Fibroblast of lung (primary cell): ENCODE measurements around the gene TMEM94. TPM values are rescaled to one million over a fixed set of nuclear protein-coding genes. Genes with fewer than 3 reads are reported as not detected.

Source experiments
- DNase-seq, 2 donors: peaks; one replicate each; pipeline versions ENCODE4 v3.0.0 to v3.0.0-alpha.2; 2010; ENCODE audit warnings: low read depth in 2 of 2
- H2AFZ ChIP-seq: 2 replicates; pipeline ENCODE4 v1.5.1; 2012; ENCODE audit warnings: low read length, control low read depth, inconsistent platforms
- H3K27ac ChIP-seq: 2 replicates; pipeline ENCODE4 v1.5.1; 2011; ENCODE audit warnings: low read length, control low read depth; ENCODE audit not compliant: insufficient read depth
- H3K27me3 ChIP-seq: 2 replicates; pipeline ENCODE4 v1.5.1; 2011; ENCODE audit warnings: mild to moderate bottlenecking, low read length; ENCODE audit not compliant: control insufficient read depth, insufficient read depth
- H3K36me3 ChIP-seq: 2 replicates; pipeline ENCODE4 v1.5.1; 2011; ENCODE audit warnings: low read length; ENCODE audit not compliant: control insufficient read depth, insufficient read depth
- H3K4me1 ChIP-seq: 2 replicates; pipeline ENCODE4 v1.5.1; 2011; ENCODE audit warnings: low read length; ENCODE audit not compliant: control insufficient read depth, insufficient read depth; ENCODE audit errors: extremely low read depth
- H3K4me2 ChIP-seq: 2 replicates; pipeline ENCODE4 v1.5.1; 2011; ENCODE audit warnings: low read length, control low read depth; ENCODE audit not compliant: insufficient read depth; ENCODE audit errors: extremely low read depth
- H3K4me3 ChIP-seq, 4 experiments: fragments of 200-600 bp in 1 of 4; sonication (generic) in 1 of 4; replicated peaks in 1 of 4; 2 replicates each; pipeline ENCODE4 v1.5.1; 2011 to 2016; ENCODE audit warnings: low read length in 4 of 4, low read depth in 3 of 4, mild to moderate bottlenecking in 3 of 4, control low read depth in 2 of 4, inconsistent platforms in 1 of 4, mixed read lengths in 1 of 4; ENCODE audit not compliant: insufficient read depth in 1 of 4; ENCODE audit errors: control extremely low read depth in 1 of 4
- H3K79me2 ChIP-seq: 2 replicates; pipeline ENCODE4 v1.5.1; 2012; ENCODE audit warnings: mild to moderate bottlenecking, low read length, inconsistent platforms; ENCODE audit not compliant: control insufficient read depth, insufficient read depth
- H3K9ac ChIP-seq: 2 replicates; pipeline ENCODE4 v1.5.1; 2011; ENCODE audit warnings: mild to moderate bottlenecking, low read length, control low read depth; ENCODE audit not compliant: insufficient read depth
- H3K9me3 ChIP-seq: 2 replicates; pipeline ENCODE4 v1.5.1; 2012; ENCODE audit warnings: low read depth, low read length; ENCODE audit not compliant: control insufficient read depth, insufficient read depth
- H4K20me1 ChIP-seq: 2 replicates; pipeline ENCODE4 v1.5.1; 2011; ENCODE audit warnings: low read length; ENCODE audit not compliant: control insufficient read depth, insufficient read depth; ENCODE audit errors: extremely low read depth
- CTCF ChIP-seq, 2 donors: IDR thresholded peaks in 1 of 2; conservative IDR thresholded peaks in 1 of 2; 1 replicate in 1 of 2; 2 replicates in 1 of 2; pipeline ENCODE4 v1.5.1; 2011 to 2012; ENCODE audit warnings: low read length in 2 of 2, control low read depth in 1 of 2, inconsistent platforms in 1 of 2, low read depth in 1 of 2, mild to moderate bottlenecking in 1 of 2
- EZH2 ChIP-seq: IDR thresholded peaks from 2 replicates; pipeline ENCODE4 v1.5.1; 2012; ENCODE audit warnings: low read length, control low read depth, mild to moderate bottlenecking; ENCODE audit errors: missing control alignments
- polyA plus RNA-seq, 2 donors: library from polyadenylated mRNA; depleted of rRNA in 1 of 2; stranded (reverse) in 1 of 2; unstranded in 1 of 2; fragments of >200 nt; gene quantifications; 2 replicates each; pipeline ENCODE4 v1.2.1, GENCODE V29; 2011 to 2012; ENCODE audit warnings: missing spikeins in 1 of 2
- total RNA-seq: library from RNA; depleted of rRNA; stranded (reverse); fragments of >200 nt; gene quantifications from 2 replicates; pipeline ENCODE4 v1.2.1, GENCODE V29; 2014

TMEM94 gene
- total and polyA plus RNA-seq, 2 donors (not counting 1 experiment from before 2014, with no cell fraction given), result 18.3 to 35.0 TPM

- H3K4me1 ChIP-seq, result no peaks in the 10 kb centered on the region
- H3K9ac ChIP-seq, result no peak overlapping the region
- H3K27me3 ChIP-seq, result no peaks in the 10 kb centered on the region
- peaks cover 4% of the 10 kb centered on the region for H3K36me3 ChIP-seq
- H3K9me3 ChIP-seq, result no peaks in the 10 kb centered on the region
- no peaks in the 10 kb centered on the region for H4K20me1 ChIP-seq
- no peak overlapping the region for H3K4me2 ChIP-seq
- H3K4me3 ChIP-seq, result no peak overlapping the region
- no peak overlapping the region for H3K27ac ChIP-seq
- TF ChIP-seq CTCF (conservative IDR thresholded peaks at IDR 0.05 in 1 of 2, IDR thresholded peaks at IDR 0.05 in 1 of 2; ENCODE audit: low read depth in 1 of 2, low read length in 2 of 2) (no peak), EZH2 (no peak)
- H3K79me2 ChIP-seq, result peaks cover 2% of the 10 kb centered on the region
- peak in 1 of 2 donors; percentile 57 for DNase-seq
- H2AFZ ChIP-seq, result no peak overlapping the region
Observed at GRCh38 chr17:75511610-75512575, 55.5 kb downstream of the TMEM94 start.

GRCh38 chr17:75512926-75513640 lies 56.6 kb downstream of the TMEM94 start:
- TF ChIP-seq CTCF (conservative IDR thresholded peaks at IDR 0.05 in 1 of 2, IDR thresholded peaks at IDR 0.05 in 1 of 2; ENCODE audit: low read depth in 1 of 2, low read length in 2 of 2) (no peak), EZH2 (no peak)
- Histone ChIP-seq H3K4me2 (no peak overlapping the region), H3K9ac (no peak overlapping the region), H3K4me3 (no peak overlapping the region), H3K27me3 (no peaks in the 10 kb centered on the region), H3K36me3 (peaks cover 3% of the 10 kb centered on the region), H3K27ac (no peak overlapping the region), H4K20me1 (no peaks in the 10 kb centered on the region), H3K79me2 (peaks cover 2% of the 10 kb centered on the region), H3K9me3 (no peaks in the 10 kb centered on the region), H2AFZ (no peak overlapping the region), H3K4me1 (peaks cover 3% of the 10 kb centered on the region)
- DNase-seq, result peak; percentile 25 to 36

- Histone ChIP-seq H3K4me2 (no peak overlapping the region), H3K4me3 (peak overlapping the region in 1 of 4 experiments; percentile 87), H3K27me3 (no peaks in the 10 kb centered on the region), H4K20me1 (no peaks in the 10 kb centered on the region), H2AFZ (no peak overlapping the region), H3K9ac (no peak overlapping the region), H3K79me2 (peaks cover 2% of the 10 kb centered on the region), H3K27ac (no peak overlapping the region), H3K4me1 (peaks cover 3% of the 10 kb centered on the region), H3K36me3 (peaks cover 1% of the 10 kb centered on the region), H3K9me3 (no peaks in the 10 kb centered on the region)
- no peak for TF ChIP-seq EZH2
- TF ChIP-seq CTCF (conservative IDR thresholded peaks at IDR 0.05 in 1 of 2, IDR thresholded peaks at IDR 0.05 in 1 of 2; ENCODE audit: low read depth in 1 of 2, low read length in 2 of 2), result no peak
- no peak for DNase-seq
Observed at GRCh38 chr17:75513641-75514000, 57.2 kb downstream of the TMEM94 start.
